DMS114 treated with DMSO at 0.1 percent for 48 hours (cell line): Measurements from ENCODE around the gene PPL.
"Not testable (repeated sequence)": the region's sequence is repeated elsewhere in the genome, so short reads cannot be mapped to it uniquely, and the experiment has no call there.

Experiments
- DNase-seq: peaks from one replicate; lab custom pipeline; 2025; ENCODE audit not compliant: unreplicated experiment; lab: John Stamatoyannopoulos, UW

Gene PPL

GRCh38 chr16:4936991-4937781 lies at the start of gene PPL:
Gene PPL, minus strand, starts transcription at chr16:4937148. Its CDS starts 103 bp downstream, at chr16:4937045.
- no peak for DNase-seq

- DNase-seq: no peak
Measured at GRCh38 chr16:4984174-4984990, 47.4 kb upstream of the PPL start.

GRCh38 chr16:4982056-4982867 lies 45.3 kb upstream of the PPL start:
- DNase-seq: no peak

- no peak for DNase-seq
Measured at GRCh38 chr16:4981473-4981872, 44.5 kb upstream of the PPL start.

DNA sequence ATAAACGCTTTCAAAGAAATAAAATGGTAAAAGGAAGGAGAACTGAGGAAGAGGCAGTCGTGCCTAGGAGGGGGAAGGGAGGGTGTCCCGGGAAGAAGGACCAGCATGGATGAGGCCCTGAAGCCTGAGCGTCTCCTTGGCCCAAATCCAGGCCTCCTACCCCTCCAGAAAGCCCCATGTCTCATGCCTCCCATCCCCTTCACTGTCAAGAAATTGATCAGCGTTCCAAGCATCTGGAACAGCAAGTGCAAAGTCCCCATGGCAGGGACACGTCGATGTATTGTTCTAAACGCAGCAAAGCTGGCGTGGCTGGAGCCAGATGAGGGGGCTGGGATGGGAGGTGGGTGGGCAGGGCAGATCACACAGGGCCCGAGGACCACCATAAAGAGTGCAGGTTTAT lies 43.7 kb upstream of the PPL start:
- DNase-seq: no peak

- DNase-seq: no peak
Measured at GRCh38 chr16:4979736-4980660, 43.0 kb upstream of the PPL start.

DNA sequence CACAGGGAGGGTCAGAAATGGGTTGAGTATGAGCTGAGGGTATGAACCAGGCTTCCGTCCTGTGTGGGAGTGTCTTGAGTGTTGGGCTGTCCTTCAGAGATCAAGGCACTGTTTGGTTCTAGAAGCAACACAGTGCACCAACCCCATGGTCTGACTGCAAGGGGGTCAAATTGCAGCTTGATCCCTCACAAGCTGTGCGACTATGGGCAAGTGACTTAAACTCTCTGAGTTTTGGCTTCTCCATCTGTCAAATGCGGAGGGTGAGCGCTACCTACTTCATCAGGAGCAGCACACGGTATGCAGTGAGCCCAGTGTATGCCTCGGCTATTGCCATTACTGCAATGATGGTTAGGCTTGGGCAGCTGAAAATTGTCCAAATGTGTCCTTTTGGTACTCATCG lies 42.2 kb upstream of the PPL start:
- no peak for DNase-seq

- DNase-seq: no peak
Measured at GRCh38 chr16:4976611-4977145, 39.7 kb upstream of the PPL start.

- no peak for DNase-seq
Measured at GRCh38 chr16:4976079-4976478, 39.1 kb upstream of the PPL start.

- no peak for DNase-seq
Measured at GRCh38 chr16:4972938-4973587, 36.1 kb upstream of the PPL start.

- DNase-seq: no peak
Measured at GRCh38 chr16:4970010-4970409, 33.1 kb upstream of the PPL start.

GRCh38 chr16:4968879-4969483 lies 32.0 kb upstream of the PPL start:
- DNase-seq: no peak

DNA sequence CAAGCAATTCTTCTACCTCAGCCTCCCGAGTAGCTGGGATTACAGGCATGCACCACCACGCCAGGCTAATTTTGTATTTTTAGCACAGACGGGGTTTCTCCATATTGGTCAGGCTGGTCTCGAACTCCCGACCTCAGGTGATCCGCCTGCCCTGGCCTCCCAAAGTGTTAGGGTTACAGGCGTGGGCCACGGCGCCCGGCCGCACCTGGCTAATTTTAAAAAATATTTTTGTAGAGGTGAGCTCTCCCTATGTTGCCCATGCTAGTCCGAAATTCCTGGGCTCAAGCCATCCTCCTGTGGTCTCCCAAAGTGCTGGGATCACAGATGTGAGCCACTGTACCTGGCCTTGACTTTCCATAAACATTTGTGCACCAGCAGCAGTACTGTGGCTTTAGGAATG lies 31.3 kb upstream of the PPL start:
- DNase-seq: not testable (repeated sequence)

- no peak for DNase-seq
Measured at GRCh38 chr16:4966736-4967453, 29.9 kb upstream of the PPL start.

- DNase-seq: not testable (repeated sequence)
Measured at GRCh38 chr16:4963527-4963926, 26.6 kb upstream of the PPL start.

- DNase-seq: no peak
Measured at GRCh38 chr16:4962716-4963115, 25.8 kb upstream of the PPL start.

GRCh38 chr16:4960579-4960978 lies 23.6 kb upstream of the PPL start:
- DNase-seq: no peak
